Liver (tissue), 9 donors: ENCODE results near the gene F7. TPM values are rescaled to one million over a fixed set of nuclear protein-coding genes. Genes with fewer than 3 reads are reported as not detected.

Experiments
- DNase-seq: peaks from one replicate; pipeline ENCODE4 v3.0.0-alpha.2; 2017; ENCODE audit warnings: low spot score
- H3K27ac ChIP-seq, 2 donors: one replicate each; pipeline ENCODE4 v1.7.0; 2013; ENCODE audit warnings: inconsistent platforms in 2 of 2, low read length in 2 of 2, control low read depth in 1 of 2, low read depth in 1 of 2, mild to moderate bottlenecking in 1 of 2
- H3K27me3 ChIP-seq, 4 donors: one replicate each; pipeline versions ENCODE4 v1.6.1 to v1.7.0; 2013; ENCODE audit warnings: low read length in 3 of 4, inconsistent platforms in 1 of 4, mild to moderate bottlenecking in 1 of 4, moderate library complexity in 1 of 4; ENCODE audit not compliant: control insufficient read depth in 4 of 4, insufficient read depth in 4 of 4
- H3K36me3 ChIP-seq, 4 donors: one replicate each; pipeline versions ENCODE4 v1.6.1 to v1.7.0; 2013; ENCODE audit warnings: low read length in 3 of 4, mild to moderate bottlenecking in 3 of 4, low read depth in 1 of 4, moderate library complexity in 1 of 4; ENCODE audit not compliant: control insufficient read depth in 4 of 4, insufficient read depth in 3 of 4
- H3K4me1 ChIP-seq, 4 donors: one replicate each; pipeline versions ENCODE4 v1.6.1 to v1.7.0; 2013; ENCODE audit warnings: low read length in 3 of 4, mild to moderate bottlenecking in 3 of 4, moderate library complexity in 1 of 4; ENCODE audit not compliant: control insufficient read depth in 4 of 4, insufficient read depth in 4 of 4
- H3K4me3 ChIP-seq, 3 donors: one replicate each; pipeline versions ENCODE4 v1.6.1 to v1.7.0; 2013; ENCODE audit warnings: low read length in 3 of 3, control low read depth in 1 of 3, low read depth in 1 of 3, mild to moderate bottlenecking in 1 of 3
- H3K9ac ChIP-seq, 2 donors: one replicate each; pipeline ENCODE4 v1.7.0; 2013; ENCODE audit warnings: low read length in 2 of 2, mild to moderate bottlenecking in 2 of 2, moderate library complexity in 2 of 2, control low read depth in 1 of 2, low read depth in 1 of 2
- H3K9me3 ChIP-seq, 4 donors: one replicate each; pipeline versions ENCODE4 v1.6.1 to v1.7.0; 2013; ENCODE audit warnings: low read length in 3 of 4; ENCODE audit not compliant: control insufficient read depth in 4 of 4
- CTCF ChIP-seq: fragments of 150-350 bp; IDR thresholded peaks from 2 replicates; pipeline ENCODE4 v1.5.1; 2017; ENCODE audit warnings: improper control_type of control experiment, low read depth, low read length; ENCODE audit not compliant: missing input control
- EGR1 ChIP-seq, 2 donors: IDR thresholded peaks; 2 replicates each; pipeline ENCODE4 v1.6.1; 2016 to 2018; ENCODE audit warnings: antibody characterized with exemption in 2 of 2, low read depth in 2 of 2
- FOXA2 ChIP-seq: IDR thresholded peaks from 2 replicates; pipeline ENCODE4 v1.6.1; 2016; ENCODE audit warnings: antibody characterized with exemption
- GABPA ChIP-seq, 2 donors: IDR thresholded peaks in 1 of 2; conservative IDR thresholded peaks in 1 of 2; 2 replicates each; pipeline ENCODE4 v1.6.1; 2016; ENCODE audit warnings: antibody characterized with exemption in 2 of 2, mild to moderate bottlenecking in 1 of 2, moderate library complexity in 1 of 2
- HNF4A ChIP-seq, 2 donors: conservative IDR thresholded peaks; 2 replicates each; pipeline ENCODE4 v1.6.1; 2016; ENCODE audit warnings: antibody characterized with exemption in 2 of 2, mild to moderate bottlenecking in 2 of 2
- HNF4G ChIP-seq: IDR thresholded peaks from 2 replicates; pipeline ENCODE4 v1.6.1; 2016; ENCODE audit warnings: antibody characterized with exemption
- JUND ChIP-seq, 2 donors: IDR thresholded peaks; 2 replicates each; pipeline ENCODE4 v1.6.1; 2016; ENCODE audit warnings: antibody characterized with exemption in 2 of 2
- NR2F2 ChIP-seq: IDR thresholded peaks from 2 replicates; pipeline ENCODE4 v1.6.1; 2016; ENCODE audit warnings: antibody characterized with exemption
- RAD21 ChIP-seq, 2 donors: IDR thresholded peaks; 2 replicates each; pipeline ENCODE4 v1.6.1; 2016; ENCODE audit warnings: antibody characterized with exemption in 2 of 2, mild to moderate bottlenecking in 2 of 2
- REST ChIP-seq: IDR thresholded peaks from 2 replicates; pipeline ENCODE4 v1.6.1; 2016; ENCODE audit warnings: antibody characterized with exemption, mild to moderate bottlenecking
- RXRA ChIP-seq, 2 donors: IDR thresholded peaks; 2 replicates each; pipeline ENCODE4 v1.6.1; 2017 to 2018; ENCODE audit warnings: antibody characterized with exemption in 2 of 2, mild to moderate bottlenecking in 1 of 2
- TAF1 ChIP-seq: conservative IDR thresholded peaks from 2 replicates; pipeline ENCODE4 v1.6.1; 2016; ENCODE audit warnings: antibody characterized with exemption, mild to moderate bottlenecking
- YY1 ChIP-seq: IDR thresholded peaks from 2 replicates; pipeline ENCODE4 v1.6.1; 2016; ENCODE audit warnings: antibody characterized with exemption, mild to moderate bottlenecking
- ZBTB33 ChIP-seq: IDR thresholded peaks from 2 replicates; pipeline ENCODE4 v1.6.1; 2016; ENCODE audit warnings: antibody characterized with exemption
- WGBS: extraction: QIAGEN DNeasy Blood & Tissue Kit; methylation state at CpG from one replicate; pipeline ENCODE4 v1.1.7; 2013; 5-methylcytosine and 5-hydroxymethylcytosine counted together
- polyA plus RNA-seq, 2 donors: library from polyadenylated mRNA; stranded (reverse) in 1 of 2; unstranded in 1 of 2; fragments of 200-250 nt in 1 of 2; fragments of >200 nt in 1 of 2; fragmentation: Nextera tagmentation in 1 of 2; extraction: Ambion mirVana in 1 of 2; gene quantifications; one replicate each; pipeline versions ENCODE4 v1.2.1 to v1.2.3, GENCODE V29; 2013 to 2015
- total RNA-seq, 2 donors: library from RNA; depleted of rRNA; stranded (reverse); fragments of >200 nt; gene quantifications; one replicate each; pipeline ENCODE4 v1.2.3, GENCODE V29; 2014
- TF ChIP-seq, protein P1 (sequence below): IDR thresholded peaks from 2 replicates; pipeline ENCODE4 v1.6.1; 2016; ENCODE audit warnings: antibody characterized with exemption
- TF ChIP-seq, protein P2 (sequence below): IDR thresholded peaks from 2 replicates; pipeline ENCODE4 v1.6.1; 2016; ENCODE audit warnings: antibody characterized with exemption
- donor health status: healthy.
- donor health status: healthy.
- donor health status: healthy.
- donor health status: healthy.
- donor health status: healthy.

Gene F7
- total and polyA plus RNA-seq, 4 donors = 46.6 to 92.6 (median 66.2) TPM

GRCh38 chr13:113116871-113117271, 11.3 kb downstream of the F7 start:
- 94% methylated on average over 10 of the region's 10 CpGs for WGBS
- H3K9ac ChIP-seq = no peak overlapping the region
- DNase-seq = no peak
- TF ChIP-seq HNF4A (conservative IDR thresholded peaks at IDR 0.05) = no peak
- TF ChIP-seq CTCF = no peak
- no peak for TF ChIP-seq EGR1 (IDR thresholded peaks at IDR 0.05; ENCODE audit: low read depth in 2 of 2)
- TF ChIP-seq NR2F2 = no peak
- no peak for TF ChIP-seq FOXA2
- no peak for TF ChIP-seq ZBTB33
- TF ChIP-seq GABPA (IDR thresholded peaks at IDR 0.05 in 1 of 2, conservative IDR thresholded peaks at IDR 0.05 in 1 of 2) = no peak
- TF ChIP-seq REST = no peak
- no peak for TF ChIP-seq YY1
- TF ChIP-seq RAD21 (IDR thresholded peaks at IDR 0.05) = no peak
- no peak for TF ChIP-seq JUND (IDR thresholded peaks at IDR 0.05)
- TF ChIP-seq, protein P1, sequence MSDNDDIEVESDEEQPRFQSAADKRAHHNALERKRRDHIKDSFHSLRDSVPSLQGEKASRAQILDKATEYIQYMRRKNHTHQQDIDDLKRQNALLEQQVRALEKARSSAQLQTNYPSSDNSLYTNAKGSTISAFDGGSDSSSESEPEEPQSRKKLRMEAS = no peak
- no peak for TF ChIP-seq HNF4G
- TF ChIP-seq, protein P2, sequence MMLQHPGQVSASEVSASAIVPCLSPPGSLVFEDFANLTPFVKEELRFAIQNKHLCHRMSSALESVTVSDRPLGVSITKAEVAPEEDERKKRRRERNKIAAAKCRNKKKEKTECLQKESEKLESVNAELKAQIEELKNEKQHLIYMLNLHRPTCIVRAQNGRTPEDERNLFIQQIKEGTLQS = no peak
- no peak for TF ChIP-seq TAF1
- TF ChIP-seq RXRA (IDR thresholded peaks at IDR 0.05) = no peak
- H3K4me3 ChIP-seq = no peak overlapping the region
- no peaks in the 10 kb centered on the region for H3K27me3 ChIP-seq
- no peaks in the 10 kb centered on the region for H3K9me3 ChIP-seq
- peaks cover 0 to 6% (median 5%) of the 10 kb centered on the region in 4 donors for H3K36me3 ChIP-seq
- no peak overlapping the region for H3K27ac ChIP-seq
- peaks cover under 1 to 15% (median 5%) of the 10 kb centered on the region in 4 donors for H3K4me1 ChIP-seq
